RWPE1 (cell line): ENCODE measurements around the gene FAM184A.

Source experiments
- CTCF ChIA-PET: fragments of 350-600 bp; sonication (Branson Sonifier 250); formaldehyde crosslinking; extraction: SDS; loops from one replicate; lab custom pipeline; 2021; lab: Yijun Ruan, JAX
- POLR2A ChIA-PET: fragments of 400-600 bp; formaldehyde crosslinking; extraction: SDS; loops from one replicate; lab custom pipeline; 2020; ENCODE audit warnings: antibody characterized with exemption; ENCODE audit not compliant: low non-redundant PET; lab: Yijun Ruan, JAX
- DNase-seq: peaks from one replicate; pipeline ENCODE4 v3.0.0; 2012; ENCODE audit warnings: low spot score
- H3K27ac ChIP-seq: fragments of 450-650 bp; 2 replicates; pipeline ENCODE4 v1.5.1; 2017
- TF ChIP-seq, protein P1 (sequence below): fragments of 450-650 bp; conservative IDR thresholded peaks from 2 replicates; pipeline ENCODE4 v1.5.1; 2017; ENCODE audit warnings: low read depth, mild to moderate bottlenecking

FAM184A gene

GRCh38 chr6:118930680-118931079, 147.8 kb downstream of the FAM184A start:
- no peak for DNase-seq
- TF ChIP-seq, protein P1, sequence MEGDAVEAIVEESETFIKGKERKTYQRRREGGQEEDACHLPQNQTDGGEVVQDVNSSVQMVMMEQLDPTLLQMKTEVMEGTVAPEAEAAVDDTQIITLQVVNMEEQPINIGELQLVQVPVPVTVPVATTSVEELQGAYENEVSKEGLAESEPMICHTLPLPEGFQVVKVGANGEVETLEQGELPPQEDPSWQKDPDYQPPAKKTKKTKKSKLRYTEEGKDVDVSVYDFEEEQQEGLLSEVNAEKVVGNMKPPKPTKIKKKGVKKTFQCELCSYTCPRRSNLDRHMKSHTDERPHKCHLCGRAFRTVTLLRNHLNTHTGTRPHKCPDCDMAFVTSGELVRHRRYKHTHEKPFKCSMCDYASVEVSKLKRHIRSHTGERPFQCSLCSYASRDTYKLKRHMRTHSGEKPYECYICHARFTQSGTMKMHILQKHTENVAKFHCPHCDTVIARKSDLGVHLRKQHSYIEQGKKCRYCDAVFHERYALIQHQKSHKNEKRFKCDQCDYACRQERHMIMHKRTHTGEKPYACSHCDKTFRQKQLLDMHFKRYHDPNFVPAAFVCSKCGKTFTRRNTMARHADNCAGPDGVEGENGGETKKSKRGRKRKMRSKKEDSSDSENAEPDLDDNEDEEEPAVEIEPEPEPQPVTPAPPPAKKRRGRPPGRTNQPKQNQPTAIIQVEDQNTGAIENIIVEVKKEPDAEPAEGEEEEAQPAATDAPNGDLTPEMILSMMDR, result no peak
- no peak overlapping the region for H3K27ac ChIP-seq
- CTCF ChIA-PET, result no interaction called here
- POLR2A ChIA-PET, result no interaction called here

GRCh38 chr6:118923035-118923434, 155.4 kb downstream of the FAM184A start:
- CTCF ChIA-PET, result interaction anchor here (0.7 kb wide), 1 partner anchor 23 kb away, joined by 3 read pairs; no protein-coding TSS in a partner anchor
- no peak overlapping the region for H3K27ac ChIP-seq
- DNase-seq, result no peak
- POLR2A ChIA-PET, result no interaction called here
- TF ChIP-seq, protein P1, result no peak

- POLR2A ChIA-PET, result no interaction called here
- no peak overlapping the region for H3K27ac ChIP-seq
- DNase-seq, result no peak
- CTCF ChIA-PET, result no interaction called here
- TF ChIP-seq, protein P1, result no peak
Observed at GRCh38 chr6:118921084-118921483, 157.4 kb downstream of the FAM184A start.

DNA sequence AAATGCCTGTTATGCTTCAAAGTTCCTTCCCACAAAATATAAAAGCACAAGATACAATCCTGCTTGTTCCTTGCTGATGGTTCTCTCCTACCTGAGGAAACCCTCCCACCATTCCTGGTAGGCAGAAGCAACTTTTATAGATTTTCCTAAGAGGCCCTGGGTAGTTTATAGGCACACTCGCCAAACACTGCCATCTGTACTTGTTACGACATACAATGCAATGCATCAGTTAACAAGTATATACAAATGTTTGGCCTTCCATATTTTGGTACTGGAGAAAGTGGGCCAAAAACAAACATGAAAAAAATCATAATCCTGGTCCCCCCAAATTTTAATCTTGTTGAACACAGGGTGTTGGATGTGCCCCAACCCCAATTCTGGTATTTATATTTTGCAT, 160.1 kb downstream of the FAM184A start:
- TF ChIP-seq, protein P1, result no peak
- no peak for DNase-seq
- no peak overlapping the region for H3K27ac ChIP-seq
- POLR2A ChIA-PET, result no interaction called here
- CTCF ChIA-PET, result interaction anchor here (0.5 kb wide), 1 partner anchor 88 kb away, joined by 3 read pairs; no protein-coding TSS in a partner anchor

DNA sequence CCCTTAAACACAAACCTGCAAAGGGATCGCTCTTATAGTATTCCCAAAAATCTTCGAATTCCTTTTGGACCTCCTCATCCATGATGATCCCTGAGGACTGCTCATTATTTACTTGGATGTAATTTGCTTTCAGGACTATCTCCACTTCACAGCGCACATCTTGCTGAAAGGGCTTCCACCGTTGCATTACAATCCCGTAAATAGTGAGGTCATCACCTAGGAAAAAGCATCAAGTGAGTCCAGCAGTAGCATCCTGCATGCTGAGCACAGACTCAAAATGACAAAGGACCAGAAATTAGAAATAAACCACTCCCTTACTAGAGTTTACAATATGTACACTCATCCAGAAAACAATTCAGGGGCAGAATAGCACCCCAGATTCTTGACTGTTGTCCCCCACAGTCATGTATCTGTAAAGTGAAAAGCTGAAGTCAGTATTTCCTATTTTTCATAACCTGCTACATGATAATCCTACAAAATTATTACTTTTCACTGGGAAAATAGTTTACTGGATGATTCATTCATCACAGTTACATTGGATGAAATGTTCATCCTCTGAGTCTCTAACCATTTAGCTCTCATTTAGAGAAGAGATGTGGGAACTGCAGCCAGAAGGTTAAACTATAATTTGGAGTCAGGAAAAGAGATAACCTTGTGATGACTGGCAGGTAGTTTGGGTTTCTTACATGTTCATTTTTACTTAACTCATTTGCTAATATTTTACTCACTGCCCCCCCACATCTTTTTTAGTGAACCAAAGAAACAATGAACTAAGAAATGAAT, 160.7 kb downstream of the FAM184A start:
- ChIA-PET POLR2A (no interaction called here), CTCF (interaction anchor here (0.5 kb wide), 1 partner anchor 87 kb away, joined by 3 read pairs; no protein-coding TSS in a partner anchor)
- no peak overlapping the region for H3K27ac ChIP-seq
- DNase-seq, result no peak
- TF ChIP-seq, protein P1, result no peak

DNA sequence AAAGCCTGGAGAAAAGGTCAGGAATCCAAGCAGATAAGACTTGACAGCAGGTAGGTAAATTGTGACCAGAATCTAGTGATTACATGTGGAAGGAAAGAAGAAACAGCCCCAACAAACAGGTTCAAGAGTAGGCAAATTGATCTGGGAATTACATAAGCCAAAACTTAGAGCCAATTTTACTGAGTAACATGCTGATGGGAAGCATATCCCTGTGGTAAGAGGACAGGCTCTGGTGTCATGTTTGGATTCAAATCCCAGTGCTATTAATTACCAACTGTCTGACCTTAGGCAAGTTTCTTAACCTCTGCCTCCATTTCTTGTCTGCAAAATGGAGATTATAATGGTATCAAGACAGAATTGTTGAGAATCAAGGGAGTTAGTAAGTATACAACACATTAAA, 163.9 kb downstream of the FAM184A start:
- ChIA-PET CTCF (no interaction called here), POLR2A (no interaction called here)

More for the DNA sequence above, 163.9 kb downstream of the FAM184A start:
- TF ChIP-seq, protein P1, result no peak
- no peak overlapping the region for H3K27ac ChIP-seq
- DNase-seq, result no peak
